ENCODE results near the gene MRPS23. TPM values are rescaled to one million over a fixed set of nuclear protein-coding genes. Genes with fewer than 3 reads are reported as not detected.
A peak's percentile ranks its signal among the peaks of the same experiment; 100 is the strongest.

The MRPS23 gene
- total and polyA plus RNA-seq, 2 of the 13 experiments (the other 11 are each of a cell fraction or from before 2014, with no cell fraction given): 63.2 to 181 TPM

GRCh38 chr17:57864273-57864672, 14.4 kb upstream of the MRPS23 start:
- H2AFZ ChIP-seq (ENCODE audit: low read length): no peak overlapping the region
- peak overlapping the region; percentile 88 for H3K4me2 ChIP-seq (ENCODE audit: low read depth, low read length)
- ChIA-PET POLR2A (interaction anchor here (1.7 to 9.4 kb wide), 7 partner anchors 9 to 142 kb away, joined by 3 to 177 read pairs (median 43); partner anchors contain the start of genes MRPS23, SRSF1 and VEZF1), CTCF (ENCODE audit: low intra/inter-chr PET ratio, low total read pairs) (no interaction called here)
- in situ Hi-C loops (cut with HindIII; ENCODE audit: extremely low pct_ligation_motif_present, low pct_unique_long_range_greater_than_20kb): loop anchor here (5.0 kb wide), 1 partner anchor 133 kb away; no protein-coding TSS in a partner anchor
- H4K20me1 ChIP-seq (ENCODE audit: insufficient read depth, low read length): no peaks in the 10 kb centered on the region
- H3K27me3 ChIP-seq (ENCODE audit: control insufficient read depth in 1 of 2, insufficient read depth in 2 of 2, low read length in 2 of 2): no peaks in the 10 kb centered on the region; a peak in 1 of 5 replicates
- no peak for DNase-seq (ENCODE audit: low spot score)
- H3K9me3 ChIP-seq (ENCODE audit: low read length): no peaks in the 10 kb centered on the region
- FAIRE-seq: no peak
- H3K4me1 ChIP-seq (ENCODE audit: insufficient read depth, low read length): peaks cover 56% of the 10 kb centered on the region
- 0 out of 2 replicates have a peak overlapping the region, but pooled peaks have one; percentile 7 for H3K9ac ChIP-seq (ENCODE audit: insufficient read depth, low read depth, low read length)
- peaks cover 0 to 7% of the 10 kb centered on the region in 2 experiments; a peak in 1 of 5 replicates for H3K36me3 ChIP-seq (replicated peaks in 1 of 2; ENCODE audit: control insufficient read depth in 1 of 2, insufficient read depth in 2 of 2, low read length in 2 of 2)
- H3K79me2 ChIP-seq (ENCODE audit: insufficient read depth, low read length): peaks cover 14% of the 10 kb centered on the region
- 91% methylated on average over 8 of the region's 8 CpGs for WGBS (ENCODE audit: low lambda C conversion rate)
- H3K4me3 ChIP-seq (replicated peaks in 1 of 3; ENCODE audit: insufficient read depth in 1 of 3, low read depth in 2 of 3, low read length in 3 of 3): peak overlapping the region in 1 of 3 experiments; percentile 90; a peak in 2 of 6 replicates
- no peak overlapping the region for H3K27ac ChIP-seq (ENCODE audit: extremely low read length, insufficient read depth, low read length)
- no peak for ATAC-seq
- intact Hi-C loops (cut with micrococcal nuclease; ENCODE audit: unreplicated experiment): no loop called here
- no TSS peak for BruUV-seq (replicated peaks)
- peak; percentile 20 for TF ChIP-seq MED8 (CRISPR knock-in tag; IDR thresholded peaks at IDR 0.05; ENCODE audit: insufficient replicate concordance)
- TF ChIP-seq THAP8 (CRISPR knock-in tag; IDR thresholded peaks at IDR 0.05; ENCODE audit: borderline replicate concordance): no peak
- TF ChIP-seq PBX3 (CRISPR knock-in tag; IDR thresholded peaks at IDR 0.05; ENCODE audit: borderline replicate concordance): no peak
- no peak for TF ChIP-seq KDM5B (CRISPR knock-in tag; IDR thresholded peaks at IDR 0.05; ENCODE audit: borderline replicate concordance)
- TF ChIP-seq PHF20 (CRISPR knock-in tag; IDR thresholded peaks at IDR 0.05): no peak
- no peak for TF ChIP-seq ZNF460 (CRISPR knock-in tag; IDR thresholded peaks at IDR 0.05; ENCODE audit: borderline replicate concordance)
- TF ChIP-seq ZNF382 (CRISPR knock-in tag; IDR thresholded peaks at IDR 0.05; ENCODE audit: borderline replicate concordance): no peak
- no peak for TF ChIP-seq FOXA1 (IDR thresholded peaks at IDR 0.05)
- TF ChIP-seq FOXA1 (CRISPR knock-in tag; IDR thresholded peaks at IDR 0.05): no peak
- no peak for TF ChIP-seq E2F5 (CRISPR knock-in tag; conservative IDR thresholded peaks at IDR 0.05)
- TF ChIP-seq ZNF225 (CRISPR knock-in tag; IDR thresholded peaks at IDR 0.05): 0 out of 2 replicates have a peak, but pooled peaks have one; percentile 58
- TF ChIP-seq ZFP1 (CRISPR knock-in tag; IDR thresholded peaks at IDR 0.05): no peak
- TF ChIP-seq PLRG1 (conservative IDR thresholded peaks at IDR 0.05): no peak
- no peak for TF ChIP-seq ZNF318 (CRISPR knock-in tag; IDR thresholded peaks at IDR 0.05)

Data from HepG2 (cell line).